Measurements from ENCODE around the gene EID2B.

The EID2B gene, protein sequence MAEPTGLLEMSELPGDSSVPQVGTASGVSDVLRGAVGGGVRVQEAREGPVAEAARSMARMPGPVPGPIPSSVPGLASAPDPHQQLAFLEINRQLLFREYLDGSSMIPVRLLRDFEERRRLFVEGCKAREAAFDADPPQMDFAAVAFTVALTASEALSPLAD

DNA sequence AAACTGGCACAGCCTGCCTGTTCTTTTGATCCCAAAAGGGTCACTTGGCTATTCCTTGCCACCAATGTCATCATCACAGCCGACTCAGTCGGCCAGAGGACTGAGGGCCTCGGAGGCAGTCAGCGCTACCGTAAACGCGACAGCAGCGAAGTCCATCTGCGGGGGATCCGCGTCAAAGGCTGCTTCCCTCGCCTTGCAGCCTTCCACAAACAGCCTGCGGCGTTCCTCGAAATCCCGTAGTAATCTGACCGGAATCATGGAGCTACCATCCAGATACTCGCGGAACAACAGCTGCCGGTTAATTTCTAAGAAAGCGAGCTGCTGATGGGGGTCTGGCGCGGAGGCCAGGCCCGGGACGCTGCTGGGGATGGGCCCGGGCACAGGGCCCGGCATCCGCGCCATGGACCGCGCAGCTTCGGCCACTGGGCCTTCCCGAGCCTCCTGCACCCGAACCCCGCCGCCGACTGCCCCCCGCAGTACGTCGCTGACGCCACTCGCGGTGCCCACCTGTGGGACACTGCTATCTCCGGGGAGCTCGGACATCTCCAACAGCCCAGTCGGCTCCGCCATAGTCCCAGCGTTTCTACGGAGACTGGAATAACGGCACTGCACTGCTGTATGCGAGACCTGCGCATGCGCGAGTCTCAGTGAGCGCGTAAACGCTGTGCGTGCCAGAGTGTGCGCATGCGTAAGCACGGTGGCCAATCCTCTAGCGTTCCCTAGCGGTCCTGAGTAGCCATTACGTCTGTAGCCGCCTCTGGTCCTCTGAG, at the start of gene EID2B:
EID2B (minus strand) TSS at position 620 of the 770 bp plus-strand sequence; CDS start at position 570, 50 bp downstream.
- peak; percentile 92 to 94 for DNase-seq (ENCODE audit: low read depth in 2 of 2)

GRCh38 chr19:39582442-39582841, 49.8 kb upstream of the EID2B start:
- peak in 1 of 2 donors; percentile 7 for DNase-seq (ENCODE audit: low read depth in 2 of 2)

GRCh38 chr19:39568604-39569003, 36.0 kb upstream of the EID2B start:
- no peak for DNase-seq (ENCODE audit: low read depth in 2 of 2)

- DNase-seq (ENCODE audit: low read depth in 2 of 2) = no peak
These were observed 33.4 kb upstream of the EID2B start for GRCh38 chr19:39566064-39566463.

DNA sequence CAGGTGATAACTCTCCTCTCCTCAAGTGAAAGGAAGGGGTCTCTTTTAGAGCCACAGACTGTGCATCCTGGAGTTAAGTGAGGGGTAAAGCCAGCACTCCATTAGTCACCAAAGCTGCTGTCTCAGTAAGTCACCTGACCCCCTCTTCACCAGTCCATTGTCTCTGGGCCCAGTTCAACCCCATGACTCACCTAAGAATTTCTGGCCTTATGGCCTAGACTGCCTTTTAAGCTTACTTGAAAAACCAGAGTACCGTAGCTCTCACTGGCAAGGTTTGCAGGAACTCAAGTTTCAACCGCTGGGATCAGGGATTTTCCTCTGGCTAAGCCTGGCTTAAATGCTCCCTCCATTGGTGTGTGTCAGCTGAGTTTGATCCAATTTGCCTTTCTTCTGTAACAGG, 30.8 kb upstream of the EID2B start:
- no peak for DNase-seq (ENCODE audit: low read depth in 2 of 2)

DNA sequence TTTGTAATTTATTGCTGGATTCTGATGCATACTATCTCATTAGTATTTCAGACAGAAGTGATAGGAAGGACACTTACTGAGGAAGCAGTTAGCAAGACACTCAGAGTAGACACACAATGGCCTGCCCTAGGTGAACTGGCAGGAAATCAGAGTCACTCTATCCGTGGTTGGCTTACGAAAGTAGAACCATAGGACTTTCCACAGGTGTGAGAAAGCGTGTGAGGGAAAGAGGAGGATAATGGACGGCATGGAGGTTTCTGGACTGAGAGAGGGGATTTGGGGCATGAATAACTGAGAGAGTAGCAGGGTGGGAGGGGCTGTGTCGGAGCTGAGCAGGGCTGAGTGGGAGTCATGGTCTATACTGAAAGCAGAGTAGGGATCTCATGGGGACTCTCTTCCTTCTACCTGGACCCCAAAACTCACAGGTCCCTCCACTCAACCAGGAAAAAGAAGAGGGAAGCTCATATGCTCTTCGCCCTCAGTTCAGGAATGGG, 26.0 kb upstream of the EID2B start:
- peak in 1 of 2 donors; percentile 23 for DNase-seq (ENCODE audit: low read depth in 2 of 2)

GRCh38 chr19:39557811-39558623, 25.4 kb upstream of the EID2B start:
- DNase-seq (ENCODE audit: low read depth in 2 of 2) = no peak

- DNase-seq (ENCODE audit: low read depth in 2 of 2) = no peak
These were observed 23.2 kb upstream of the EID2B start for GRCh38 chr19:39555883-39556282.

DNA sequence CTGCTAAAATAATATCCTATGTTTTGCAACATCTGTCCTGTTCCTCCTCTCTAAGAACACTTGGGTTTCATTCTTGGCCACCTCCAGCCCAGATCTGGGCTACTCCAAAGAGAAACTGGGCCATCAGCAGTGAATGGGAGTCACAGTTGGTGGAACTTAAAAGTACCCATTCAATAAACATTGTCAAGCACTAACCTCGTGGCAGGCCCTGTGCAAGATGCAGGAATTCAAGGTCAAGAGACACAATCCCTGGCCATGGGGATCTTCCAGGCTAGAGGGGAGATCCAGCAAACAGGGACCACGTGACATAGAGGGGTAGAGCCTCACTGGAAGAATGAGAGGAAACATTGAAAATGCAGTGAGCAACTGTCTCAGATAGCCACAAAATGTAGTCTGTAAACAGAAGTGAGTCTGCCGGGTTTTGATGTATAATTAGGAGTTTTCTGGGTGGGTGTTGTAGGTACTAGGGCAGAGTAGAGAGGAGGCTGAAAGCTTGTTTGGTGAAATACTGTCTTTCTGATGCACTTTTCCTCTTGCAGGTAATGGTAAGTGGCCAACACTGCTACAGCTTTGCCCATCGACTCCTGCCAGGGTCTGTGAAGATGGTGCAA, 22.2 kb upstream of the EID2B start:
- DNase-seq (ENCODE audit: low read depth in 2 of 2) = no peak

DNA sequence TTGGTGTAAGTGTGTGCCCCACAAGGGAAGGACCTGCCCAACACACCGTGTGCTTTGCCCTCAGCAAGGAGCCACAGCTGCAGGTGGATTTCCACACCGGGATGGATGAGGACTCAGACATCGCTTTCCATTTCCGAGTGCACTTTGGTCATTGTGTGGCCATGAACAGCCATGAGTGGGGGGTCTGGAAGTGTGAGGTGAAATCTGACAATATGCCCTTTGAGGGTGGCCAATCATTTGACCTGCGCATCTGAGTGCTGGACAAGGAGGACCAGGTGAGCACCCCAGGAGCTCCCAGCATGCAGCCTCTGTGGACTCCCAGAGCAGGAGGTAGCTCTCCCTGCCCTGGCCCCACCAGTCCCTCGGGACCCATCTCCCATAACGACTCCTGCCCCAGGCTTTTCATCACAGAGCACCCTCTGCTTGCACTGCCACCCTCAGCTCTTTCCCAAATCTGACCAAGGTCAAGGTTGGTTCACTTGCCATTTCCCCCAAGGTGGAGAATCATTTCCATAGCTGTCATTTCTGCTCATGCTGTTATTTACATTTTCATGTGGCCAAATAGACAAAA, 20.5 kb upstream of the EID2B start:
- no peak for DNase-seq (ENCODE audit: low read depth in 2 of 2)

DNA sequence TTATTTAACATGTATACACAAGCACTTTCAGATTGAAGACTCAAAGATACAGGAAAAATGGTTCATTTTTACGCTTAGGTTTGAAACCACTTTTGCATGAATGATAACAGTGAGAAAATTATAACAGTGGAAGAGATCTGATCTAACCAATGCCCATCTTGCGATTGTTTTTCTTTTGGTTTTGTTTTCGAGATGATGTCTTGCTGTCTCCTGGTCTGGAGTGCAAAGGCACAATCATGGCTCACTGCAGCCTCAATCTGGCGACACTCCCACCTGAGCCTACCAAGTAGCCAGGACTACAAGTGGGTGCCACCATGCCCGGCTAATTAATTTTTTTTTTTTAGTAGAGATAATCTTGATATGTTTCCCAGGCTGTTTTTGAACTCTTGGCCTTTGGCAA, 17.5 kb upstream of the EID2B start:
- no peak for DNase-seq (ENCODE audit: low read depth in 2 of 2)

GRCh38 chr19:39546599-39546998, 13.9 kb upstream of the EID2B start:
- no peak for DNase-seq (ENCODE audit: low read depth in 2 of 2)

DNA sequence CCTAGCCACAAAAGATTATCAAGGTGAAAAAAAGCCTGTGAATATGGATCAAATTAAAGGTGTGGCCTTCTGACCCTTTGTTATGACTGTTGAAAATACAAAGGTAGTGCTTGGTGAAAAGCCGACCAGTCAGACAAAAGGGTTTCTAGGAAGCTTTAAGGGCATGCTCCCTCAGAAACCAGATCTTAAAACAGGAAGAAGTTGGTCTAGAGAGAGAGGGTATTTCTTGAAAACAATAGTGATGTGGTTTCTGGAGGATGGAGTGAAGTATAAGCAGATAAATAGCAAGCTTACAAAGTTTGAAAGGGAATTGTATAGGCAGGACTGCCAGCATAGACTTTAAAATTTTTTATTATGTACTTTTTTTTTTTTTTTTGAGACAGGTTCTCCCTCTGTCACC, 12.3 kb upstream of the EID2B start:
- DNase-seq (ENCODE audit: low read depth in 2 of 2) = no peak

- DNase-seq (ENCODE audit: low read depth in 2 of 2) = no peak
These were observed 11.7 kb upstream of the EID2B start for GRCh38 chr19:39544226-39544903.

- DNase-seq (ENCODE audit: low read depth in 2 of 2) = no peak
These were observed 10.8 kb upstream of the EID2B start for GRCh38 chr19:39543477-39543857.

GRCh38 chr19:39542206-39542605, 9.6 kb upstream of the EID2B start:
- no peak for DNase-seq (ENCODE audit: low read depth in 2 of 2)

DNA sequence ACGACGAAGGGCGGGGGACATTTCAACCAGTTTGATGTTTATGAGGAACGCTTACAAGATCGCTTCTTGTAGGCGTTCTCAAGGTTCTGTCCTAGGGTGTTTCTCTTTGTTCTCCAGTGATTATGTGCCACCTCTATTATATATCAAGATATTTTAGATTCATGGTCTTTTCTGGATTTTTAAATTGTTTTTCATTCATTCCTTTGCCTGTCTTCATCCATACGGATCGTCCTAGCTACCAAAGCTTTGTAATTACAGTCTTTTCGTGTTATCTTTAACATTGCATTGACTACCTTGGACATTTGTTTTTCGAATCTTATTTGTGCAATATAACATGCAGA, 7.7 kb upstream of the EID2B start:
- DNase-seq (ENCODE audit: low read depth in 2 of 2) = no peak

- peak; percentile 91 to 96 for DNase-seq (ENCODE audit: low read depth in 2 of 2)
These were observed 7.1 kb upstream of the EID2B start, which contains the start of gene EID2 for GRCh38 chr19:39539518-39540332. Gene EID2, minus strand, starts transcription at chr19:39540161. Its CDS starts 82 bp downstream, at chr19:39540079.

GRCh38 chr19:39539165-39539517, 6.5 kb upstream of the EID2B start:
- DNase-seq (ENCODE audit: low read depth in 2 of 2) = no peak

DNA sequence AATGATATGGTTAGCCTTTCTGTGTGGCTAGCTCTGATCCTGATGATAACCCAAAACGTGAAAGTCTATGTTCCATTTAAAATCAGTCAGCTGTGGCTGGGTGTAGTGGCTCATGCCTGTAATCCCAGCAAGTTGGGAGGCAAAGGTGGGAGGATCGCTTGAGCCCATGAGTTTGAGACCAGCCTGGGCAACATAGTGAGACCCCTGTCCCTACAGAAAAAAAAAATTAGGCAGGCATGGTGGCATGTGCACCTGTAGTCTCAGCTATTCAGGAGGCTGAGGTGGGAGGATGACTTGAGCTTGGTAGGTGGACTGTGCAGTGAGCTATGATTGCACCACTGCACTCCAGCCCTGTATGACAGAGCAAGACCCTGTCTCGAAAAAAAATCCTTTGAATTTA, 1.1 kb upstream of the EID2B start:
- no peak for DNase-seq (ENCODE audit: low read depth in 2 of 2)
